Measurements from ENCODE around the gene CDKN2B.

DNA sequence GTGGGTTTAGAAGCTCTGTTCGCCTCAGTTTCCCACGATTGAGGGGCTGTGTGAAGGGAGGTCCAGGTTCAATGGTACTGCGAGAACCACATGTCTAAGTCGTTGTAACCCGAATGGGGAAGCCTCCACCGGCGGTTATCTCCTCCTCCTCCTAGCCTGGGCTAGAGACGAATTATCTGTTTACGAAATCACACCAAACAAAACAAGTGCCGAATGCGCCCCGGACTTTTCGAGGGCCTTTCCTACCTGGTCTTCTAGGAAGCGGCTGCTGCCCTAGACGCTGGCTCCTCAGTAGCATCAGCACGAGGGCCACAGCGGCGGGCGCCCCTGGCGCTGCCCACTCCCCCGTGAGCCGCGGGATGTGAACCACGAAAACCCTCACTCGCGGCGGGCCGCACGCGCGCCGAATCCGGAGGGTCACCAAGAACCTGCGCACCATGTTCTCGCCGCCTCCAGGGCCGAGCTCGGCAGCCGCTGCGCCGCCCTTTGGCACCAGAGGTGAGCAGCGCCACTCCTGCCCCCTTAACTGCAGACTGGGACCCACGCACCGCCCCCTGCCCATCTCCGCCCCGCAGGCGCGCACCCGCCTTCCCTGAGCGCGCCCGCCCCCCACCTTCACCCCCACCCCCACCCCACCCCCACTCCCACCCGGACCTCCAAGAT is 15.1 kb downstream of the CDKN2B start, which contains the start of gene CDKN2A:
- no peak for TF ChIP-seq POLR2A (IDR thresholded peaks at IDR 0.05)
- TF ChIP-seq, protein P1, sequence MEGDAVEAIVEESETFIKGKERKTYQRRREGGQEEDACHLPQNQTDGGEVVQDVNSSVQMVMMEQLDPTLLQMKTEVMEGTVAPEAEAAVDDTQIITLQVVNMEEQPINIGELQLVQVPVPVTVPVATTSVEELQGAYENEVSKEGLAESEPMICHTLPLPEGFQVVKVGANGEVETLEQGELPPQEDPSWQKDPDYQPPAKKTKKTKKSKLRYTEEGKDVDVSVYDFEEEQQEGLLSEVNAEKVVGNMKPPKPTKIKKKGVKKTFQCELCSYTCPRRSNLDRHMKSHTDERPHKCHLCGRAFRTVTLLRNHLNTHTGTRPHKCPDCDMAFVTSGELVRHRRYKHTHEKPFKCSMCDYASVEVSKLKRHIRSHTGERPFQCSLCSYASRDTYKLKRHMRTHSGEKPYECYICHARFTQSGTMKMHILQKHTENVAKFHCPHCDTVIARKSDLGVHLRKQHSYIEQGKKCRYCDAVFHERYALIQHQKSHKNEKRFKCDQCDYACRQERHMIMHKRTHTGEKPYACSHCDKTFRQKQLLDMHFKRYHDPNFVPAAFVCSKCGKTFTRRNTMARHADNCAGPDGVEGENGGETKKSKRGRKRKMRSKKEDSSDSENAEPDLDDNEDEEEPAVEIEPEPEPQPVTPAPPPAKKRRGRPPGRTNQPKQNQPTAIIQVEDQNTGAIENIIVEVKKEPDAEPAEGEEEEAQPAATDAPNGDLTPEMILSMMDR (IDR thresholded peaks at IDR 0.05), result no peak
